Measurements from ENCODE around the gene PKD1L1. TPM values are rescaled to one million over a fixed set of nuclear protein-coding genes. Genes with fewer than 3 reads are reported as not detected.
"Not testable (repeated sequence)": the region's sequence is repeated elsewhere in the genome, so short reads cannot be mapped to it uniquely, and the experiment has no call there.

The PKD1L1 gene
- total RNA-seq, 4 donors from 2014 or later, result 0.07 to 1.7 (median 0.98) TPM

DNA sequence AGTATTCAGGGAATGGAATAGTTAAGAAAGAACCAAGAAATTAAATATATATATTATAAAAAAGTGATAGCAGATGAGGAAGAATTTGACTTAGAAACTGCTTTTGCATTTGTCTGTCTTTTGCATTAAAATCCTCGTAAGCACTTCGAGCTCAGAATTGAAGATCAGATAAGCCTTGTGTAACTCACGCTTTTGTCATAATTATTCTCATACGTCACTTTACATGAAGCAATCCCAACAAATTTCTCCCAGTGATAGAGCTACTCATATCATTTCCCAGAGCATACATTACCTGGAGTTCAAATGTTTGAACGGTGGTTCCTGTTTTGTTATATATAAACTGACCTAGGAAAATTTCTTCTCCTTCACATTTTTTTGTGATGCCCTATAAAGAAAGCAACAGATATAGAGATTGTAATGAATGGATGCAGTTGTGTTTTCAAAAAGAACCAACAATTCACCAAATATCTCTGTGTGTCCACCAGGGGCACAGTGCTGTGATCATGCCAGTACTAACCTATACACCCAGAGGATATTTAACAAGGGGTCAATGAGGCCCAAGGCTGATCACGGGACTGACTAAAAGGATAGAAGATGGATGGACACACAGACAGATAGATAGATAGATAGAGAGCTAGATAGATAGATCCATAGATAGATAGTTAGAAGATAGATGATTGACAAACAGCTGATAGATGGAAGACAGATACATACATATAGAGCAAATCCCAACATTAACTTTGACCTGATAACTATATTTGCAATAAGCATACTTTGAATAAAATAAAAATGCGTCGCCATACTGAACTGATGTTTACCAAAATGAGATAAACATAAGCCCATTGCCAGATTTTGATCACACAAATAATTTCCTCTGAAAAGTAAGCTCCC is 40.5 kb upstream of the PKD1L1 start:
- Histone ChIP-seq H3K36me3 (no peaks in the 10 kb centered on the region), H3K27me3 (peaks cover 0 to 2% (median 0%) of the 10 kb centered on the region in 3 donors), H3K4me3 (no peak overlapping the region), H3K9me3 (no peaks in the 10 kb centered on the region), H3K4me1 (no peaks in the 10 kb centered on the region), H3K27ac (no peak overlapping the region)
- no peak for ATAC-seq
- DNase-seq, result no peak
- in situ Hi-C loops (cut with MboI; ENCODE audit: low sequenced_read_pairs in 4 of 4), result loop anchor here in 1 of 4 donors (10.0 kb wide), 1 partner anchor 106 kb away; no protein-coding TSS in a partner anchor
- intact Hi-C loops (cut with DNase I; ENCODE audit: low total_unique reads), result no loop called here
- no peak for TF ChIP-seq POLR2A (IDR thresholded peaks at IDR 0.05)
- TF ChIP-seq, protein P1, sequence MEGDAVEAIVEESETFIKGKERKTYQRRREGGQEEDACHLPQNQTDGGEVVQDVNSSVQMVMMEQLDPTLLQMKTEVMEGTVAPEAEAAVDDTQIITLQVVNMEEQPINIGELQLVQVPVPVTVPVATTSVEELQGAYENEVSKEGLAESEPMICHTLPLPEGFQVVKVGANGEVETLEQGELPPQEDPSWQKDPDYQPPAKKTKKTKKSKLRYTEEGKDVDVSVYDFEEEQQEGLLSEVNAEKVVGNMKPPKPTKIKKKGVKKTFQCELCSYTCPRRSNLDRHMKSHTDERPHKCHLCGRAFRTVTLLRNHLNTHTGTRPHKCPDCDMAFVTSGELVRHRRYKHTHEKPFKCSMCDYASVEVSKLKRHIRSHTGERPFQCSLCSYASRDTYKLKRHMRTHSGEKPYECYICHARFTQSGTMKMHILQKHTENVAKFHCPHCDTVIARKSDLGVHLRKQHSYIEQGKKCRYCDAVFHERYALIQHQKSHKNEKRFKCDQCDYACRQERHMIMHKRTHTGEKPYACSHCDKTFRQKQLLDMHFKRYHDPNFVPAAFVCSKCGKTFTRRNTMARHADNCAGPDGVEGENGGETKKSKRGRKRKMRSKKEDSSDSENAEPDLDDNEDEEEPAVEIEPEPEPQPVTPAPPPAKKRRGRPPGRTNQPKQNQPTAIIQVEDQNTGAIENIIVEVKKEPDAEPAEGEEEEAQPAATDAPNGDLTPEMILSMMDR (IDR thresholded peaks at IDR 0.05 in 4 of 5, conservative IDR thresholded peaks at IDR 0.05 in 1 of 5), result peak in 1 of 5 experiments; percentile 13

DNA sequence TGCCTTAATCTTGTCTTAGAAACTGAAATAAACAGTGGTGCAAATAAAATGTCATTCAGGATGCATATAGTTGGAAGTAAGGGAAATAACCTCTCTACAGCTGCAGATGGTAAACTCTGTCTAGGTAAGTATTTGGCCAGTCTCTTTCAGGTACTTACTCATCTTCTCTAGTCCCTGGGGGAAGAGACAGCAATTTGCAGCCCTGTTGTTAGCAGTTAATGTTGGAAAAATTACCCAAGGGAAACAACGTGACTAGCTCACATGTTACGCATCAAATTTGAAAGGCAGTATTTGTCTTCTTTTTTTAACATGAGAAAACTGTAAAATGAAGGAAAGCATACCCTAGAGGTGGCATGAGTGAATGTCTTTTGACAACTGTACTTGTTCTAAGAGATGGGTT is 34.3 kb upstream of the PKD1L1 start:
- Histone ChIP-seq H3K36me3 (peaks cover 0 to 8% of the 10 kb centered on the region in 2 donors), H3K4me1 (peaks cover 8 to 9% of the 10 kb centered on the region in 2 donors), H3K4me3 (no peak overlapping the region), H3K27me3 (no peaks in the 10 kb centered on the region), H3K9me3 (no peaks in the 10 kb centered on the region), H3K27ac (no peak overlapping the region)
- intact Hi-C loops (cut with DNase I; ENCODE audit: low total_unique reads) (no loop called here), in situ Hi-C loops (cut with MboI; ENCODE audit: low sequenced_read_pairs in 4 of 4) (loop anchor here in 1 of 4 donors (10.0 kb wide), 1 partner anchor 112 kb away; no protein-coding TSS in a partner anchor)
- DNase-seq (no peak), ATAC-seq (no peak)
- TF ChIP-seq POLR2A (IDR thresholded peaks at IDR 0.05), result no peak
- TF ChIP-seq, protein P1 (IDR thresholded peaks at IDR 0.05 in 4 of 5, conservative IDR thresholded peaks at IDR 0.05 in 1 of 5), result no peak

DNA sequence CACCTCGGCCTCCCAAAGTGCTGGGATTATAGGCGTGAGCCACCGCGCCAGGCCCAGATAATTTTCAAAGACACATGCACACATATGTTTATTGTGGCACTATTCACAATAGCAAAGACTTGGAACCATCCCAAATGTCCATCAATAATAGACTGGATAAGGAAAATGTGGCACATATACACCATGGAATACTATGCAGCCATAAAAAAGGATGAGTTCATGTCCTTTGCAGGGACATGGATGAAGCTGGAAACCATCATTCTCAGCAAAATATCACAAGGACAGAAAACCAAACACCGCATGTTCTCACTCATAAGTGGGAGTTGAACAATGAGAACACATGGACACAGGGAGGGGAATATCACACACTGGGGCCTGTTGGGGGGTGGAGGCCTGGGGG is 32.4 kb upstream of the PKD1L1 start:
- intact Hi-C loops (cut with DNase I; ENCODE audit: low total_unique reads); H3K4me3 ChIP-seq; ATAC-seq; H3K4me1 ChIP-seq; DNase-seq; H3K9me3 ChIP-seq; H3K27me3 ChIP-seq; H3K27ac ChIP-seq: not testable (repeated sequence)
- peaks cover 0 to 28% of the 10 kb centered on the region in 2 donors for H3K36me3 ChIP-seq
- in situ Hi-C loops (cut with MboI; ENCODE audit: low sequenced_read_pairs in 4 of 4), result loop anchor here in 1 of 4 donors (10.0 kb wide), 1 partner anchor 114 kb away; no protein-coding TSS in a partner anchor

DNA sequence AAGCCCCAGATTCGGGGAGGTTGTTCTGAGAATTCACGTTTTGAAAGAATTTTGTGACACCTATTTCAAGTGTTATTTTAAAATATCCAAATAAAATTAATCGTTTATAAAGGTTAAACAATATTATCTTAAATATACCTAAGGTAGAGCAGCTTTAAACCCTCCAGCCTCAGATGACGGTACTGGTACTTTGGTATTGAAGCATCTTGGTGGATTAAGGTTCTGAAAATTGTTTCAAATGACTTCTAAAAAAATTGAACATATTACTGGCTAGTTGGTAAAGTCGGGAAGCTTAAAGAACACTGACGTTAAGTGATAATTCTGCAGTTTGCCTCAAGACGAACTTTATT is 31.5 kb upstream of the PKD1L1 start:
- Histone ChIP-seq H3K4me1 (peaks cover 8 to 9% of the 10 kb centered on the region in 2 donors), H3K9me3 (no peaks in the 10 kb centered on the region), H3K36me3 (peaks cover 0 to 36% of the 10 kb centered on the region in 2 donors), H3K4me3 (peak overlapping the region; percentile 68 to 90 (median 74)), H3K27me3 (no peaks in the 10 kb centered on the region), H3K27ac (peak overlapping the region; percentile 78 to 82 (median 82))
- no peak for DNase-seq
- ATAC-seq, result no peak
- in situ Hi-C loops (cut with MboI; ENCODE audit: low sequenced_read_pairs in 4 of 4) (loop anchor here in 2 of 4 donors (10.0 kb wide), 1 partner anchor 115 kb away; no protein-coding TSS in a partner anchor), intact Hi-C loops (cut with DNase I; ENCODE audit: low total_unique reads) (loop anchor here (1.0 kb wide), 1 partner anchor 108 kb away; no protein-coding TSS in a partner anchor)
- TF ChIP-seq, protein P1 (IDR thresholded peaks at IDR 0.05 in 4 of 5, conservative IDR thresholded peaks at IDR 0.05 in 1 of 5), result no peak
- no peak for TF ChIP-seq POLR2A (IDR thresholded peaks at IDR 0.05)
